ENCODE data around the gene HS3ST6. TPM values are rescaled to one million over a fixed set of nuclear protein-coding genes. Genes with fewer than 3 reads are reported as not detected.

Gene HS3ST6
- total and polyA plus RNA-seq, 9 of the 15 experiments (the other 6 are each of a cell fraction or from before 2014, with no cell fraction given) = not detected

GRCh38 chr16:1964506-1965395 is 46.5 kb upstream of the HS3ST6 start, which contains the start of gene RPS2 (continued):
- TF ChIP-seq AFF1 (IDR thresholded peaks at IDR 0.05; ENCODE audit: low read depth in 1 of 2, partially characterized antibody in 2 of 2) (peak in 1 of 2 experiments; percentile 37), ZNF668 (CRISPR knock-in tag; IDR thresholded peaks at IDR 0.05) (no peak), NFXL1 (CRISPR knock-in tag; IDR thresholded peaks at IDR 0.05) (no peak), BRF2 (IDR thresholded peaks at IDR 0.05; ENCODE audit: borderline replicate concordance, insufficient read depth, insufficient read length) (no peak), TAF7 (tag; IDR thresholded peaks at IDR 0.05) (peak; percentile 99), C11orf30 (IDR thresholded peaks at IDR 0.05; ENCODE audit: low read depth) (peak; percentile 97), ZBTB7A (IDR thresholded peaks at IDR 0.05; ENCODE audit: borderline replicate concordance, control insufficient read depth, low read depth, low read length) (peak; percentile 58; the same call in 1 of the 2 replicates), PHF20 (IDR thresholded peaks at IDR 0.05; ENCODE audit: partially characterized antibody) (peak; percentile 88), WHSC1 (IDR thresholded peaks at IDR 0.05; ENCODE audit: low read length) (no peak), ZNF75A (CRISPR knock-in tag; IDR thresholded peaks at IDR 0.05) (no peak), MTA1 (IDR thresholded peaks at IDR 0.05; ENCODE audit: borderline replicate concordance) (peak; percentile 98), NFRKB (IDR thresholded peaks at IDR 0.05; ENCODE audit: low read depth) (peak; percentile 49), SRSF7 (optimal IDR thresholded peaks at IDR 0.05; ENCODE audit: low read depth, low read length) (no peak), LEF1 (IDR thresholded peaks at IDR 0.05) (peak; percentile 49; the same call in 1 of the 2 replicates), POLR2G (IDR thresholded peaks at IDR 0.05; ENCODE audit: low read depth, low read length) (peak; percentile 99), MEIS2 (IDR thresholded peaks at IDR 0.05; ENCODE audit: partially characterized antibody) (no peak), MAX (CRISPR knock-in tag; IDR thresholded peaks at IDR 0.05) (peak; percentile 88), GTF2A2 (tag; IDR thresholded peaks at IDR 0.05) (peak; percentile 97), RBBP5 (IDR thresholded peaks at IDR 0.05; ENCODE audit: borderline replicate concordance, insufficient read depth, low read length, poor library complexity, severe bottlenecking) (peak; percentile 99), ADNP (tag; IDR thresholded peaks at IDR 0.05) (no peak), DLX4 (CRISPR knock-in tag; IDR thresholded peaks at IDR 0.05) (no peak)
